Measurements from ENCODE around the gene RETREG1.

DNA sequence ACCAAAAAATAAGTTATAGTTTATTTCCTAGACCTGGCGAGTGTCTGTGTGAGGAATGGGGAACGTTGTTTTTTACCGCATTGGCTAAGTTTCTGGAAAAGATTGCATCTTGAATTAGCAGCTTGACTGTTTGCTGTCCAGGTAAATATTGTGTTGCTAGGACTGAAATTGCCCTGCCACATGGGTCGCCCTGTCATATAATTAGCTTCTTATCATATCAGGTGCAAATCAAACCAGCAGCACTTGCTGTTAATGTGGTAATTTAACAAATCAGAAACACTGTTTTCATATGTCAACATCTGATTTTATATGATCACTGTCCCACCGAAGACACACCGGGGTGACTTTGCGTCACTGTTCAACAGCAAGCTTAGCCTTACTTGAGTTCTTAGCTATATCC is 87.5 kb downstream of the RETREG1 start:
- TF ChIP-seq, protein P1, sequence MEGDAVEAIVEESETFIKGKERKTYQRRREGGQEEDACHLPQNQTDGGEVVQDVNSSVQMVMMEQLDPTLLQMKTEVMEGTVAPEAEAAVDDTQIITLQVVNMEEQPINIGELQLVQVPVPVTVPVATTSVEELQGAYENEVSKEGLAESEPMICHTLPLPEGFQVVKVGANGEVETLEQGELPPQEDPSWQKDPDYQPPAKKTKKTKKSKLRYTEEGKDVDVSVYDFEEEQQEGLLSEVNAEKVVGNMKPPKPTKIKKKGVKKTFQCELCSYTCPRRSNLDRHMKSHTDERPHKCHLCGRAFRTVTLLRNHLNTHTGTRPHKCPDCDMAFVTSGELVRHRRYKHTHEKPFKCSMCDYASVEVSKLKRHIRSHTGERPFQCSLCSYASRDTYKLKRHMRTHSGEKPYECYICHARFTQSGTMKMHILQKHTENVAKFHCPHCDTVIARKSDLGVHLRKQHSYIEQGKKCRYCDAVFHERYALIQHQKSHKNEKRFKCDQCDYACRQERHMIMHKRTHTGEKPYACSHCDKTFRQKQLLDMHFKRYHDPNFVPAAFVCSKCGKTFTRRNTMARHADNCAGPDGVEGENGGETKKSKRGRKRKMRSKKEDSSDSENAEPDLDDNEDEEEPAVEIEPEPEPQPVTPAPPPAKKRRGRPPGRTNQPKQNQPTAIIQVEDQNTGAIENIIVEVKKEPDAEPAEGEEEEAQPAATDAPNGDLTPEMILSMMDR (IDR thresholded peaks at IDR 0.05; ENCODE audit: borderline replicate concordance, extremely low read depth, low read length, poor library complexity, severe bottlenecking): no peak
- no peak for TF ChIP-seq EZH2 (IDR thresholded peaks at IDR 0.05; ENCODE audit: borderline replicate concordance, low read depth, low read length, severe bottlenecking)
